ENCODE measurements around the gene TRIM22. TPM values are rescaled to one million over a fixed set of nuclear protein-coding genes. Genes with fewer than 3 reads are reported as not detected.

Gene TRIM22
- polyA plus RNA-seq, 4 donors = 6.9 to 10.6 (median 7.9) TPM

- no peak for DNase-seq (ENCODE audit: low read depth in 4 of 4, low spot score in 3 of 4)
Measured at GRCh38 chr11:5737091-5737490, 47.5 kb downstream of the TRIM22 start.

DNA sequence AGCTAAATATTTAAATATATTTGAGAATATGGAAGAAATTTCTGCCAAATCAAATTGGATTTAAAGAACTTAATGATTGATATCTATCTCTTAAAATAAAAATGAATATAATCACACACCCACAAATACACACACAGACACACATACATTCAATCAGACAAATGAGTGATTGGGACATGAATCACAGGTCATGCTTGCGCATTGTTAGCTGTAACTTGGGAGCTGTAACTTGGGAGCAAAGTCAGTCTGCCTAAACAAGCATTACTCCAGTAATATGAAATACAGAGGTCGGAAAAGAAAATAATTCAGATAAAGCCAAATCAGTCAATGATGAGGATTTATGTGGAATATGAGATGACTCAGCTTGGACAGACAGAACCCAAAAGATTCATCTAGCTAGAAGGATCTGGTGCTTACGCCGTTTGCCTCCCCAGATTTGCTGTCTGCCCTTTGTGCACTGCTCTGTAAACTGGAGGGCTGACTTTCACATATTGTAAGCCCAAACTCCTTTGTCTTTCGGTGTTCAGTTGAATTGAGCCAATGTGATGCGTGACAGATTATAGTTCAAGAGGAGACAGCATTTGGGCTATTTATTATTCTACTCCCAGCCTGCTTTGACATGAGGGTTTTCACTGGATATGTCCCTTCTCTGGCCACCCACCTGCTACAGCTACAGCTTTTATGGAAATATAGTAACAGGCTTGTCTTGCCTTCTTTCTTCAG is 48.2 kb downstream of the TRIM22 start:
- no peak for DNase-seq (ENCODE audit: low read depth in 4 of 4, low spot score in 3 of 4)

GRCh38 chr11:5738431-5738830 is 48.8 kb downstream of the TRIM22 start:
- no peak for DNase-seq (ENCODE audit: low read depth in 4 of 4, low spot score in 3 of 4)

DNA sequence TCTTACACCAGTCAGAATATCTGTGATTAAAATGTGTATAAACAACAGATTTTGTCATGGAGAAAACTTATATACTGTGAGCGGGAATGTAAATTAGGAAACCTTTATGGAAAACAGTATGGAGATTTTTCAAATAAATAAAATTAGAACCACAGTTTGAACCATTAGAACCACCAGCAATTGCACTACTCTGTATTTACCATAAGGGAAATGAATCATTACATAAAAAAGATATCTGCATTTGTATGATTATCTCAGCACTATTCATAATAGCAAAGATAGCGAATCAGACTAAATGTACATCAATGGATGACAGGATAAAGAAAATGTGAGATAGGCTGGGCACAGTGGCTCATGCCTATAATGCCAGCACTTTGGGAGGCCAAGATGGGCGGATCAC is 57.0 kb downstream of the TRIM22 start:
- DNase-seq (ENCODE audit: low read depth in 4 of 4, low spot score in 3 of 4) = no peak

DNA sequence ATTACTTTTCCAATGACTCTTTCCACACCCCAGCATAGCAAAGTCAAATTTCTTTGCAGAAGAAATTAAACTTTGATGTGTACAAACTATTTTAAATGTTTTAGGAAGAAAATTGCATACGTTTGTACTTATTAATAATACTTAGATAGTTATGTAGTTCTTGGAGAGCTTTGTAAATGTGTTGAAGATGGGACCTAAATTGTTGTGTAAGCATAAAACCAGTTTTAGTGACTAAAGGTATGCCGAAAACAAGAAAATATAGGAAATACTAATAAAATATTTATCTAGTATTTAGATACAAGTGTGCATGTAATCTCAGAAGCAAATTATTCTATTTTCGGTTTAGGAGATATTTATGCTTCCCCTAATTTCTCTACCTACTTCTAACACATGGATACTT is 60.2 kb downstream of the TRIM22 start:
- no peak for DNase-seq (ENCODE audit: low read depth in 4 of 4, low spot score in 3 of 4)

DNA sequence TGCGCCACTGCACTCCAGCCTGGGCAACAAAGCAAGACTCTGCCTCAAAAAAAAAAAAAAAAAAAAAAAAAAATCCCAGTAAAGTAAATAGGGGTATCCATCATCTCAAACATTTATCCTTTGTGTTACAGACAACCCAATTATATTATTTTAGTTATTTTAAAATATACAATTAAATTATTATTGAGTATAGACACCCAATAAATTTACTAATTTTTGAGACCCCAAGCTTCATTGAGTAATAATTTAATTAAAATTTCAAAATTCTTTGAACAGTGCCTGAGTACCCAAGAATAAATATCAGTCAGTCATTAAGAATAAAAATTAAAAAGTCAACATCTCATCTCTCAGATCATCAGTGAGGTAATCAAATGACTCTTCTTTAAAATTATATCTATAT is 64.4 kb downstream of the TRIM22 start, which contains the start of gene OR52N4:
Gene OR52N4, plus strand, starts transcription at position 301 of the 400 bp plus-strand sequence. CDS start 498 bp downstream, outside the sequence.
- DNase-seq (ENCODE audit: low read depth in 4 of 4, low spot score in 3 of 4) = no peak

Other genes starting within 250 kb of the TRIM22 start
- not detected for gene OR51I1, start 248.3 kb upstream of the TRIM22 start, polyA plus RNA-seq (ENCODE audit: insufficient read length in 4 of 4)
- gene OR51I2, start 240.5 kb upstream of the TRIM22 start, polyA plus RNA-seq (ENCODE audit: insufficient read length in 4 of 4) = not detected
- not detected for gene OR52D1, start 201.1 kb upstream of the TRIM22 start, polyA plus RNA-seq (ENCODE audit: insufficient read length in 4 of 4)
- gene UBQLN3, start 179.8 kb upstream of the TRIM22 start, polyA plus RNA-seq (ENCODE audit: insufficient read length in 4 of 4) = not detected
- under 1 TPM; 0.34 to 0.91 (median 0.50) TPM for gene UBQLNL, start 173.1 kb upstream of the TRIM22 start, polyA plus RNA-seq (ENCODE audit: insufficient read length in 4 of 4)
- not detected for gene OR52H1, start 141.2 kb upstream of the TRIM22 start, polyA plus RNA-seq (ENCODE audit: insufficient read length in 4 of 4)
- under 1 TPM in 1 of 4 donors, not detected in 3; 0.05 TPM for gene OR52B6, start 108.9 kb upstream of the TRIM22 start, polyA plus RNA-seq (ENCODE audit: insufficient read length in 4 of 4)
- 10 to 100 TPM; 16.9 to 73.5 (median 39.6) TPM for gene TRIM6, start 93.2 kb upstream of the TRIM22 start, polyA plus RNA-seq (ENCODE audit: insufficient read length in 4 of 4)
- gene TRIM34, start 64.8 kb upstream of the TRIM22 start, polyA plus RNA-seq (ENCODE audit: insufficient read length in 4 of 4) = 10 to 100 TPM in 3 of 4 donors, 1 to 10 TPM in 1; 8.2 to 12.7 (median 11.5) TPM
- gene TRIM5, start 4.7 kb upstream of the TRIM22 start, polyA plus RNA-seq (ENCODE audit: insufficient read length in 4 of 4) = 10 to 100 TPM; 34.8 to 46.9 (median 41.6) TPM
- not detected for gene OR56B1, start 46.7 kb downstream of the TRIM22 start, polyA plus RNA-seq (ENCODE audit: insufficient read length in 4 of 4)
- not detected for gene OR52N4, start 64.5 kb downstream of the TRIM22 start, polyA plus RNA-seq (ENCODE audit: insufficient read length in 4 of 4)
- gene OR52N5, start 93.6 kb downstream of the TRIM22 start, polyA plus RNA-seq (ENCODE audit: insufficient read length in 4 of 4) = not detected
- gene OR52N1, start 101.5 kb downstream of the TRIM22 start, polyA plus RNA-seq (ENCODE audit: insufficient read length in 4 of 4) = not detected
- not detected for gene OR52N2, start 119.1 kb downstream of the TRIM22 start, polyA plus RNA-seq (ENCODE audit: insufficient read length in 4 of 4)
- not detected for gene OR52E6, start 152.1 kb downstream of the TRIM22 start, polyA plus RNA-seq (ENCODE audit: insufficient read length in 4 of 4)
- gene OR52E8, start 167.9 kb downstream of the TRIM22 start, polyA plus RNA-seq (ENCODE audit: insufficient read length in 4 of 4) = not detected
- gene OR52E4, start 190.8 kb downstream of the TRIM22 start, polyA plus RNA-seq (ENCODE audit: insufficient read length in 4 of 4) = under 1 TPM in 1 of 4 donors, not detected in 3; 0.03 TPM
- not detected for gene OR52E5, start 203.4 kb downstream of the TRIM22 start, polyA plus RNA-seq (ENCODE audit: insufficient read length in 4 of 4)

Data from right renal pelvis (tissue), 4 donors.